Mucosa of rectum (tissue), 2 donors: ENCODE data around the gene MAGI2.

Experiments used
- H3K27ac ChIP-seq, 2 donors: one replicate each; pipeline ENCODE4 v1.7.0; 2013; ENCODE audit warnings: inconsistent platforms in 2 of 2, low read depth in 2 of 2, low read length in 2 of 2
- H3K27me3 ChIP-seq, 2 donors: one replicate each; pipeline ENCODE4 v1.7.0; 2013; ENCODE audit warnings: low read length in 2 of 2; ENCODE audit not compliant: control insufficient read depth in 2 of 2, insufficient read depth in 2 of 2
- H3K36me3 ChIP-seq, 2 donors: one replicate each; pipeline ENCODE4 v1.7.0; 2013; ENCODE audit warnings: low read length in 2 of 2; ENCODE audit not compliant: control insufficient read depth in 2 of 2, insufficient read depth in 2 of 2
- H3K4me1 ChIP-seq, 2 donors: one replicate each; pipeline ENCODE4 v1.7.0; 2013; ENCODE audit warnings: low read length in 2 of 2, mild to moderate bottlenecking in 1 of 2; ENCODE audit not compliant: control insufficient read depth in 2 of 2, insufficient read depth in 2 of 2
- H3K4me3 ChIP-seq, 2 donors: one replicate each; pipeline ENCODE4 v1.7.0; 2013; ENCODE audit warnings: low read length in 2 of 2
- H3K9ac ChIP-seq, 2 donors: one replicate each; pipeline ENCODE4 v1.7.0; 2013; ENCODE audit warnings: low read length in 2 of 2, low read depth in 1 of 2, mild to moderate bottlenecking in 1 of 2
- H3K9me3 ChIP-seq, 2 donors: one replicate each; pipeline ENCODE4 v1.7.0; 2013; ENCODE audit warnings: low read length in 2 of 2; ENCODE audit not compliant: control insufficient read depth in 2 of 2
- donor health status: healthy.
- donor health status: Normal muscosa, but diverticular disease.

Gene MAGI2

DNA sequence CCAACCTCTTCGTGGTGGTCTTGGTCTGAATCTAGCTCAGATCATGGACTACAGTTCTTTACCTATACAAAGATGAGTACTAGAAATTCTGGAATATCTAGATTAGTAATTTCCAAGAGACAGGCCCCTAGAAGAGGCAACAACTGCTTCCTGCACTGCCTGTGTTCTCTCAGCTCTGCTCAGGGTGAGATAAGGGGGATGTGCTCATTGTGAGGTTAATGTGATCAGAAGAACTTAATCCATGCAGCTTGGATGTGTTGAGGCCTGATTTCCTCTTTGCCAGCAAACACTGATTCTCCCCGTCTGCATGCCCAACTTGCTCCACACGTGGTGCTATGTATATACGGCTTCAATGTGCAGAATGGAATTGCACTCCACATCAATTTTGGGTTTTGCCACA is 1386.9 kb downstream of the MAGI2 start:
- H3K4me3 ChIP-seq = no peak overlapping the region
- H3K9me3 ChIP-seq = no peaks in the 10 kb centered on the region
- no peaks in the 10 kb centered on the region for H3K4me1 ChIP-seq
- no peak overlapping the region for H3K9ac ChIP-seq
- H3K27ac ChIP-seq = no peak overlapping the region
- H3K27me3 ChIP-seq = no peaks in the 10 kb centered on the region
- no peaks in the 10 kb centered on the region for H3K36me3 ChIP-seq

DNA sequence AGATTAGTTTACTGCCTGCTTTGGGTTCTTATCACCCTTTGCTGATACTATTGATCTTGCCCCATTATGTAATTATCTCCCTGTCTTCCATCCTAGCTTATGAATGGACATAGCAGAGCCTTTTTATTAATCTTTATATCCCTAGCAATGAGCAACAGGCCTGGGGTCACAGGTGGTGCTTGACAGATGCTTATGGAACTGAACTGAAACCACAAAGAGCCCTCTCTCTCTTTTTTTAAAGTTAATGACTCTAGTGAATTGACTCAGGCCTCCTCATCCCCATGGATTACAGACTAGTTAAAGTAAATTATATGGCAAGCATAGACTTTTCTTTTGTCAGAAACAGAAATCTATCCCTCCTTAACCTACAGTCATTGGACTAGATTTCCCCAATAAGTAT is 1389.7 kb downstream of the MAGI2 start:
- H3K27ac ChIP-seq = no peak overlapping the region
- no peaks in the 10 kb centered on the region for H3K4me1 ChIP-seq
- H3K9ac ChIP-seq = no peak overlapping the region
- H3K4me3 ChIP-seq = no peak overlapping the region
- H3K36me3 ChIP-seq = no peaks in the 10 kb centered on the region
- no peaks in the 10 kb centered on the region for H3K9me3 ChIP-seq
- no peaks in the 10 kb centered on the region for H3K27me3 ChIP-seq

- H3K27ac ChIP-seq = no peak overlapping the region
- no peak overlapping the region for H3K9ac ChIP-seq
- H3K36me3 ChIP-seq = no peaks in the 10 kb centered on the region
- no peaks in the 10 kb centered on the region for H3K9me3 ChIP-seq
- H3K27me3 ChIP-seq = no peaks in the 10 kb centered on the region
- no peak overlapping the region for H3K4me3 ChIP-seq
- H3K4me1 ChIP-seq = no peaks in the 10 kb centered on the region
Observed at GRCh38 chr7:78062214-78062613, 1391.3 kb downstream of the MAGI2 start.

DNA sequence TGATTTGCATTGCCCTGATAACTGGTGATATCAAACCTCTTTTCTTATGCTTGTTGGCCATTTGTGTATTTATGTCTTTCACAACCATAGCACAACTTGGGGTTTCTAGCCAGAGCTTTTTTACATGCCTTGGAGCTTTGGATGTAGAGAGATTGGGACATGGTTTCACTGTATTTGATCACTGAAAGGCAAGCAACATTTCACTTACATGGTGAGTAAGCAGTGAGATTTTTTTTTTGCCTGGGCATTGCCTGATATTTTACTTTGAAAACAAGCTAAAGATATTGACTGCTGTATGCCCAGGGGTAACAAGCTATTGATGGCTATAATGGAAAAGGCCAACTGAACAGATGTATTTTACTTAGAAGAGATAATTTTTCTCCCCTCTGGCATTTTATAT is 1395.9 kb downstream of the MAGI2 start:
- Histone ChIP-seq H3K36me3 (no peaks in the 10 kb centered on the region), H3K9me3 (no peaks in the 10 kb centered on the region), H3K27me3 (no peaks in the 10 kb centered on the region), H3K4me3 (no peak overlapping the region), H3K4me1 (no peaks in the 10 kb centered on the region), H3K9ac (no peak overlapping the region), H3K27ac (no peak overlapping the region)

GRCh38 chr7:78055599-78055998 is 1397.9 kb downstream of the MAGI2 start:
- H3K27me3 ChIP-seq = no peaks in the 10 kb centered on the region
- no peaks in the 10 kb centered on the region for H3K4me1 ChIP-seq
- H3K36me3 ChIP-seq = no peaks in the 10 kb centered on the region
- H3K9me3 ChIP-seq = no peaks in the 10 kb centered on the region
- H3K27ac ChIP-seq = no peak overlapping the region
- H3K9ac ChIP-seq = no peak overlapping the region
- no peak overlapping the region for H3K4me3 ChIP-seq

DNA sequence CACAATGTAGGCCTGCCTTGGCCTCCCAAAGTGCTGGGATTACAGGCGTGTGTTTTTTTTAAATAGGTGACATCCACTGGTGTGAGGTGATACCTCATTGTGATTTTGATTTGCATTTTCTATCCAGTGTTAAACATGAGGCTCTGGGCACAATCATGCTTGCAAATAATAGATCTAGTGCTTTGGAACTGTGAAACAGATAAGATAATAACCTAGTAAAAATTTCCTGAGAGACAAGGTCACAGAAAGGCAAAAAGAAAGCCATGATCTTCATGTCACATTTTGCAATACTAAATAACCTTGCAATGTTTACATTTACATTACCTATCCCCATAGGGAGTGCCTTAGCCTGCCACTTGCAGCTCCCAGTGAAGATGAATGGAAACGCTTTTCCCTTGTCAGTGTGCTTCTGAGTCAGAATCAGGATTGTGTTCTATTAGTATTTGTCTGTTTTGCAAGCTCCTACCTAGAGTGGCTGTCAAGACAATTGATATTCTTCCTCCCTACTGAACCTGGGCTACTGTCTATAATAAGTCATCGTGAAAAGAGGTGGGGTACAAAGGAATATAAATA is 1398.4 kb downstream of the MAGI2 start:
- H3K27me3 ChIP-seq = no peaks in the 10 kb centered on the region
- H3K9me3 ChIP-seq = no peaks in the 10 kb centered on the region
- H3K4me1 ChIP-seq = no peaks in the 10 kb centered on the region
- no peak overlapping the region for H3K4me3 ChIP-seq
- no peaks in the 10 kb centered on the region for H3K36me3 ChIP-seq
- no peak overlapping the region for H3K27ac ChIP-seq
- no peak overlapping the region for H3K9ac ChIP-seq

DNA sequence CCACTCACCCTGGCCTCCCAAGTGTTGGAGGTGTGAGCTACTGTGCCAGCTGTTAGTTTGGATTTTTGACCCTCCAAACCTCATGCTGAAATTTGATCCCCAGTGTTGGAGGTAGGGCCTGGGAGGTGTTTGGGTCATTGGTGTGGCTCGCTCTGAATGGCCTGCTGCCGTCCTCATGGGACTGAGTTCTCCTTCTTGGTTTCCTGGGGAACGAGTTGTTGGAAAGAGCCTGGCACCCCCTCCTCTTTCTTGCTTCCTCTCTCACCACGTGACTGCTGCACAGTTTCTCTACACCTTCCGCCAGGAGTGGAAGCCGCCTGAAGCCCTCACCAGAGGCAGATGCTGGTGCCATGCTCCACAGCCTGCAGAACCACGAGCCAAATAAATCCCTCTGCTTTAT is 1401.4 kb downstream of the MAGI2 start:
- no peaks in the 10 kb centered on the region for H3K4me1 ChIP-seq
- H3K9ac ChIP-seq = no peak overlapping the region
- no peaks in the 10 kb centered on the region for H3K27me3 ChIP-seq
- no peaks in the 10 kb centered on the region for H3K9me3 ChIP-seq
- no peak overlapping the region for H3K4me3 ChIP-seq
- H3K27ac ChIP-seq = no peak overlapping the region
- H3K36me3 ChIP-seq = no peaks in the 10 kb centered on the region

DNA sequence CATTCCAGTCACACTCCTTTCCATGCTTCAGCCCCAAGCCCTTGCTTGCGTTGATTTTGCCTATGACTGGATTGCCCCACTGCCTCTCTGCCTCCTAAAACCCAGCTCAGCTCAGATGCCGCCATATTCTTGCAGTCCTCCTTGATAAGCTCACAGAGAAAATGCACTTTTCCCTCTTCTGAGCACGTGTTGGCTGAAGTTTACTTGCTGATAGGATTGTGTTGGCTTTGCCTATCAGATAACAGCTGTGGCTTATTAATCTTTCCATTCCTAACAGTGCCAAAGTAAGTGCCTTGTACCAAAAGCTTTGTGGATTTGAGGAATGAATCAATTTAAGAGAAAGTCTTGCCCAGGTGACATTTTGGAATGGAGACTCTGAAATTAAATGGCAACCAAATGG is 1405.7 kb downstream of the MAGI2 start:
- Histone ChIP-seq H3K9me3 (no peaks in the 10 kb centered on the region), H3K27ac (no peak overlapping the region), H3K9ac (no peak overlapping the region), H3K4me1 (no peaks in the 10 kb centered on the region), H3K4me3 (no peak overlapping the region), H3K27me3 (no peaks in the 10 kb centered on the region), H3K36me3 (no peaks in the 10 kb centered on the region)

GRCh38 chr7:78043159-78043558 is 1410.3 kb downstream of the MAGI2 start:
- Histone ChIP-seq H3K27ac (no peak overlapping the region), H3K9me3 (no peaks in the 10 kb centered on the region), H3K4me3 (no peak overlapping the region), H3K36me3 (no peaks in the 10 kb centered on the region), H3K4me1 (no peaks in the 10 kb centered on the region), H3K27me3 (no peaks in the 10 kb centered on the region), H3K9ac (no peak overlapping the region)

- Histone ChIP-seq H3K27me3 (no peaks in the 10 kb centered on the region), H3K9ac (no peak overlapping the region), H3K9me3 (no peaks in the 10 kb centered on the region), H3K4me3 (no peak overlapping the region), H3K4me1 (no peaks in the 10 kb centered on the region), H3K36me3 (no peaks in the 10 kb centered on the region), H3K27ac (no peak overlapping the region)
Observed at GRCh38 chr7:78041423-78041822, 1412.0 kb downstream of the MAGI2 start.
